ENCODE results near the gene PRKCH.

Gene PRKCH

DNA sequence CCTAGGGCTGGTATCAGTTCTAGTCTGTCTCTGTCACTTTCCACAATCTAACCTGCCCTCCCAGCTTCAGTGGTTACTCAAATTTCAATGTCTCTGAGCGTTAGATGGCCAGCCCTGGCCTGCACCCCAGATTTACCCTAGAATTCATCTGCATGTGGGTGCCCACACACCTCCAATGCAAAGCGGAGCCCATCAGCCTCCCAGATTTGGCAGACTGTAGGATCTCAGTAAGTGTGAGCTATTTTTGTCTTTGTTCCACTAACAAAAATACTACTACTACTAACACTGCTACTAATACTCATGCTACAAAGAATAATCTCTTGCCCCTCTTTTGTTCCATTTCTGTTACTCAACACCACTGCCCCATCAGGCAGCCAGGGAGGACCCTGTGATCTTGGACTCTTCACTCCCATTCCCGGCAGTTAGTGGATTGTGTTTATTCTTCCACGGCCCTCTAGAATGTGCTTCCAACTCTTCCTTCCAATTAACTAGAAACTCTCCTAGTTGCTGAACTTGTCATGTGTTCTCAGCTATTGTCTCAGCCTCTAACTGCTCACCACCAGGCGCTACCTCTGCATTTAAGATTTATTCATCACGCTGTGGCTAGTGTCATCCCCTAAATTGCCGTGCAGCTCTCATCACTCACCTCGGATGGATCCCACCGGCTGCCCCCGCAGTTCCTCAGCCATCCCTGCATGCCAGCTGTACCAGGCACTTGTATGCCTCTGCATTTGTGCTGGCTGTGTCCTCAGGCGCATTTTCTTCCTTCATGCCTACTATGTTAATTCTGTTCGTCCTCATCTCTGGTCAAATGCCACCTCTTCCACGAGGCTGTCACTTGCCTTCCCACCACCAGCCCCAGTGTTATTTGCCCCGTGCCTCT is 223.3 kb downstream of the PRKCH start:
- Histone ChIP-seq H3K36me3 (ENCODE audit: control insufficient read depth, insufficient read depth, low read length) (no peaks in the 10 kb centered on the region), H3K27me3 (ENCODE audit: control insufficient read depth, insufficient read depth, low read length) (no peaks in the 10 kb centered on the region), H3K4me1 (ENCODE audit: control insufficient read depth, insufficient read depth, low read length) (peaks cover 10% of the 10 kb centered on the region), H3K4me3 (ENCODE audit: low read length) (no peak overlapping the region), H3K9ac (ENCODE audit: low read length) (no peak overlapping the region), H3K9me3 (ENCODE audit: control insufficient read depth, low read length) (no peaks in the 10 kb centered on the region)

- Histone ChIP-seq H3K27me3 (ENCODE audit: control insufficient read depth, insufficient read depth, low read length) (no peaks in the 10 kb centered on the region), H3K9me3 (ENCODE audit: control insufficient read depth, low read length) (no peaks in the 10 kb centered on the region), H3K4me1 (ENCODE audit: control insufficient read depth, insufficient read depth, low read length) (peaks cover 10% of the 10 kb centered on the region), H3K36me3 (ENCODE audit: control insufficient read depth, insufficient read depth, low read length) (no peaks in the 10 kb centered on the region), H3K9ac (ENCODE audit: low read length) (no peak overlapping the region), H3K4me3 (ENCODE audit: low read length) (no peak overlapping the region)
Observed at GRCh38 chr14:61545726-61546455, 224.5 kb downstream of the PRKCH start.

DNA sequence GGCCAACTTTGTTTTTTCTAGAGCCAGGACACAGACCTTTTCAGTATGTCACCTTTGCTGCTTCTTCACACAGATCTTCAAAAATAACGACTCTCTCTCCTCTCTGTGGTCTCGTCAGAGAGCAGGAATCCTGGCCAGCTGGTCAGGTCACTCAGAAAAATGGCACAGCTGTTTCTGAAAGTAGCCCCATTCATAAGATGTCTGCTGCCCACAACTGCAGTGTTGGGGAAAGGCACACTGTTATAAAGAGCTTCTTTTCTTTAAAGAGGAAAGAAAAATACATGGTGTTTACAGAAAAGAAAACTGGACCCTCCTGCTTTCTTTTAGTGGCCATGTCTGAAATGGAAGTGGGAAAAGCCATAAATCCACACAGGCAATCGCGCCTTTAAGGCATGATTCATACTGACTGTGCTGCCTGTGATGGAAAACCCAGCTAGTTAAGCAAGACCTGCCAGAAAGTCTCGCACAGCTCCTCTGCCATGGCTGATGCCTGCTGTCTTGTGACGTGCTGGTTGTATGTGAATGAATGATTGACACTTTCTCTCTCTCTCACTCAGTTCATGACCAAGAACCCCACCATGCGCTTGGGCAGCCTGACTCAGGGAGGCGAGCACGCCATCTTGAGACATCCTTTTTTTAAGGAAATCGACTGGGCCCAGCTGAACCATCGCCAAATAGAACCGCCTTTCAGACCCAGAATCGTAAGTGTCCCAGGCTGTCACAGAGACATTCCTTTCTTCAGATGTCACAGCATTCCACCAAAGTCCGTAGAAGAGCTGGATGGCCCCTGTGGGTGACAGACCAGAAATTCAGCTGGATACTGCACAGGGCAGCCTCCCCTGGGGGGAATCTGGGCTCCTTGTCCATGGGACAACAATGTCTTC is 226.0 kb downstream of the PRKCH start:
- Histone ChIP-seq H3K27me3 (ENCODE audit: control insufficient read depth, insufficient read depth, low read length) (no peaks in the 10 kb centered on the region), H3K4me3 (ENCODE audit: low read length) (no peak overlapping the region), H3K9ac (ENCODE audit: low read length) (no peak overlapping the region), H3K36me3 (ENCODE audit: control insufficient read depth, insufficient read depth, low read length) (no peaks in the 10 kb centered on the region), H3K9me3 (ENCODE audit: control insufficient read depth, low read length) (no peaks in the 10 kb centered on the region), H3K4me1 (ENCODE audit: control insufficient read depth, insufficient read depth, low read length) (peaks cover 13% of the 10 kb centered on the region)

- no peaks in the 10 kb centered on the region for H3K36me3 ChIP-seq (ENCODE audit: control insufficient read depth, insufficient read depth, low read length)
- peaks cover 24% of the 10 kb centered on the region for H3K4me1 ChIP-seq (ENCODE audit: control insufficient read depth, insufficient read depth, low read length)
- no peaks in the 10 kb centered on the region for H3K9me3 ChIP-seq (ENCODE audit: control insufficient read depth, low read length)
- no peak overlapping the region for H3K4me3 ChIP-seq (ENCODE audit: low read length)
- H3K9ac ChIP-seq (ENCODE audit: low read length): no peak overlapping the region
- H3K27me3 ChIP-seq (ENCODE audit: control insufficient read depth, insufficient read depth, low read length): no peaks in the 10 kb centered on the region
Observed at GRCh38 chr14:61549425-61549824, 228.0 kb downstream of the PRKCH start.

DNA sequence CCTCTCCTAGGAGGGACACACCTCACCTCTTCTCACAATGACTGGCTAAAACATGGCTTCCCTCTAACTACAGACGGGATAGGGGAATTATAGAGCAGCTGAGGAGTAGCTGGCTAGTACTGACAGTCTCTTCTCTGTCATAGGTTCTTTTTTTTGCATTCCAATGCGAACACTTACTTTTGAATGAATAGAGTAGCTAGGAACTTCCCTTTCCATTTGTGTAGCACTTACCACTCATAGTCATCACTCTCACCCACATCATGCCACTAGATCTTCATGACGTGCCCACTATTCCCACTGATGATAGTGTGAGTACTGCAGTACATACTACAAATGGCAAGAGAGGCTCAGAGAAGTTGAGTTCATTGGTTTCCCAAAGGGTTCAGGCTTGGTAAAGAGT is 230.0 kb downstream of the PRKCH start:
- H3K27me3 ChIP-seq (ENCODE audit: control insufficient read depth, insufficient read depth, low read length): no peaks in the 10 kb centered on the region
- H3K4me1 ChIP-seq (ENCODE audit: control insufficient read depth, insufficient read depth, low read length): peaks cover 35% of the 10 kb centered on the region
- H3K9me3 ChIP-seq (ENCODE audit: control insufficient read depth, low read length): no peaks in the 10 kb centered on the region

GRCh38 chr14:61552241-61552640 is 230.9 kb downstream of the PRKCH start:
- Histone ChIP-seq H3K9ac (ENCODE audit: low read length) (no peak overlapping the region), H3K36me3 (ENCODE audit: control insufficient read depth, insufficient read depth, low read length) (no peaks in the 10 kb centered on the region), H3K27me3 (ENCODE audit: control insufficient read depth, insufficient read depth, low read length) (no peaks in the 10 kb centered on the region), H3K9me3 (ENCODE audit: control insufficient read depth, low read length) (no peaks in the 10 kb centered on the region), H3K4me3 (ENCODE audit: low read length) (no peak overlapping the region), H3K4me1 (ENCODE audit: control insufficient read depth, insufficient read depth, low read length) (peaks cover 35% of the 10 kb centered on the region)

More for the DNA sequence above, 230.0 kb downstream of the PRKCH start:
- Histone ChIP-seq H3K9ac (ENCODE audit: low read length) (no peak overlapping the region), H3K36me3 (ENCODE audit: control insufficient read depth, insufficient read depth, low read length) (no peaks in the 10 kb centered on the region), H3K4me3 (ENCODE audit: low read length) (no peak overlapping the region)

- Histone ChIP-seq H3K9me3 (ENCODE audit: control insufficient read depth, low read length) (no peaks in the 10 kb centered on the region), H3K27me3 (ENCODE audit: control insufficient read depth, insufficient read depth, low read length) (no peaks in the 10 kb centered on the region), H3K36me3 (ENCODE audit: control insufficient read depth, insufficient read depth, low read length) (no peaks in the 10 kb centered on the region), H3K4me1 (ENCODE audit: control insufficient read depth, insufficient read depth, low read length) (peaks cover 35% of the 10 kb centered on the region), H3K9ac (ENCODE audit: low read length) (no peak overlapping the region), H3K4me3 (ENCODE audit: low read length) (no peak overlapping the region)
Observed at GRCh38 chr14:61553730-61554641, 232.6 kb downstream of the PRKCH start.

- no peaks in the 10 kb centered on the region for H3K27me3 ChIP-seq (ENCODE audit: control insufficient read depth, insufficient read depth, low read length)
- H3K36me3 ChIP-seq (ENCODE audit: control insufficient read depth, insufficient read depth, low read length): no peaks in the 10 kb centered on the region
- H3K4me1 ChIP-seq (ENCODE audit: control insufficient read depth, insufficient read depth, low read length): peaks cover 46% of the 10 kb centered on the region
- no peak overlapping the region for H3K9ac ChIP-seq (ENCODE audit: low read length)
- no peak overlapping the region for H3K4me3 ChIP-seq (ENCODE audit: low read length)
- H3K9me3 ChIP-seq (ENCODE audit: control insufficient read depth, low read length): no peaks in the 10 kb centered on the region
Observed at GRCh38 chr14:61555056-61555838, 233.9 kb downstream of the PRKCH start.

DNA sequence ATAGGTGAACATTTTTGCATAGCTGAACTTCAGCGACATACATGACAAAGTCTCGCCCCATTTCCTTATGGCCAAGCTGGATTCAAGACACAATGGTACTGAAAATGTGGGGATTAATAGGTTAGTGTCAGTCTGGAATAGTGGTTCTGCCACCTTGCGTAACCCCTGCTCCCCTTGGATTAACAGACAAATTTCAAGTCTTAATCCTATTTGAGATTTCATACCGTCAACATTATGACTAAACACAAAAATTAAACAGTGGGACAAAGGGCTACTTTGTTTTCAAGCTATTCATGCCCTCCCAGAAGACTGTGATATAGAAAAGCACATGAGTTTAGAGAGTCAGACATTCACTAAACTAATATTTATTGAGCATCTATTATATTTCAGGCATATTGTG is 235.1 kb downstream of the PRKCH start:
- Histone ChIP-seq H3K9ac (ENCODE audit: low read length) (no peak overlapping the region), H3K36me3 (ENCODE audit: control insufficient read depth, insufficient read depth, low read length) (no peaks in the 10 kb centered on the region), H3K4me1 (ENCODE audit: control insufficient read depth, insufficient read depth, low read length) (peaks cover 56% of the 10 kb centered on the region), H3K27me3 (ENCODE audit: control insufficient read depth, insufficient read depth, low read length) (no peaks in the 10 kb centered on the region), H3K9me3 (ENCODE audit: control insufficient read depth, low read length) (no peaks in the 10 kb centered on the region), H3K4me3 (ENCODE audit: low read length) (no peak overlapping the region)

DNA sequence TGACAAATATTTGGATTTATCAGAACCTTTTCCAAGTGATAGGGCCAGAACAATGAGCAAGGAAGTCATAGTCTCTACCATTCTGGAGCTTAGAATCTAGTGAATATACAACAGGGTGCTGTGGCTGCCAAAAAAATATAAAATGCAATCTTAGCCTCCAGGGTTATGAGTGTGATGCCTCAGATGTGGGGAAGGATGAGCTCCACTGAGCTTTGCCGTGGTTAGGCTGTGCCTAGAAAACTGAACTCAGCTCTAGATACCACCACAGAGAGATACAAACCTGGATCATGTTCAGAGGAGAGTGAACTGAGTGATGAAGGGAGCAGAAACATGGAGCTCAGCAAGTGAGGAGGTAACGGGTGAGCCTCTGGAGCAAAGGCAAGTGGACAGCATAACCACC is 235.9 kb downstream of the PRKCH start:
- Histone ChIP-seq H3K4me3 (ENCODE audit: low read length) (no peak overlapping the region), H3K27me3 (ENCODE audit: control insufficient read depth, insufficient read depth, low read length) (no peaks in the 10 kb centered on the region), H3K9me3 (ENCODE audit: control insufficient read depth, low read length) (no peaks in the 10 kb centered on the region), H3K4me1 (ENCODE audit: control insufficient read depth, insufficient read depth, low read length) (peaks cover 62% of the 10 kb centered on the region), H3K9ac (ENCODE audit: low read length) (no peak overlapping the region), H3K36me3 (ENCODE audit: control insufficient read depth, insufficient read depth, low read length) (no peaks in the 10 kb centered on the region)

Measured in mucosa of stomach (tissue), 1 donor.